CD14-positive monocyte (primary cell): ENCODE measurements around the gene FAM53A. TPM values are rescaled to one million over a fixed set of nuclear protein-coding genes. Genes with fewer than 3 reads are reported as not detected.

Experiments
- DNase-seq, 3 donors: peaks; one replicate each; pipeline ENCODE4 v3.0.0-alpha.2; 2011 to 2022
- H2AFZ ChIP-seq: 2 replicates; pipeline ENCODE4 v1.6.0; 2012; ENCODE audit warnings: mild to moderate bottlenecking, low read depth, low read length, inconsistent platforms; ENCODE audit not compliant: insufficient read depth, poor library complexity, severe bottlenecking
- H3K27ac ChIP-seq, 2 donors: 1 replicate in 1 of 2; 2 replicates in 1 of 2; pipeline ENCODE4 v1.5.1; 2012 to 2013; ENCODE audit warnings: low read length in 2 of 2, control low read depth in 1 of 2, inconsistent platforms in 1 of 2, low read depth in 1 of 2, mild to moderate bottlenecking in 1 of 2
- H3K27me3 ChIP-seq, 2 donors: one replicate each; pipeline versions ENCODE4 v1.6.0 to v1.6.1; 2011 to 2013; ENCODE audit warnings: low read length in 2 of 2; ENCODE audit not compliant: control insufficient read depth in 2 of 2, insufficient read depth in 2 of 2
- H3K36me3 ChIP-seq, 2 donors: replicated peaks in 1 of 2; 1 replicate in 1 of 2; 2 replicates in 1 of 2; pipeline versions ENCODE4 v1.5.1 to v1.6.1; 2012 to 2013; ENCODE audit warnings: low read length in 2 of 2, control low read depth in 1 of 2, inconsistent platforms in 1 of 2, mild to moderate bottlenecking in 1 of 2; ENCODE audit not compliant: insufficient read depth in 2 of 2, control insufficient read depth in 1 of 2
- H3K4me1 ChIP-seq, 2 donors: 1 replicate in 1 of 2; 2 replicates in 1 of 2; pipeline versions ENCODE4 v1.5.1 to v1.6.1; 2012 to 2013; ENCODE audit warnings: low read length in 2 of 2, control low read depth in 1 of 2, inconsistent platforms in 1 of 2, mild to moderate bottlenecking in 1 of 2, moderate library complexity in 1 of 2; ENCODE audit not compliant: insufficient read depth in 2 of 2, control insufficient read depth in 1 of 2
- H3K4me2 ChIP-seq: replicated peaks from 2 replicates; pipeline ENCODE3; 2012; ENCODE audit warnings: low read length, moderate library complexity, mild to moderate bottlenecking; ENCODE audit not compliant: poor library complexity, severe bottlenecking; ENCODE audit errors: extremely low read depth
- H3K4me3 ChIP-seq, 3 experiments: fragments of 200-600 bp in 1 of 3; sonication (generic) in 1 of 3; replicated peaks in 1 of 3; 1 replicate in 2 of 3; 2 replicates in 1 of 3; pipeline ENCODE4 v1.5.1; 2011 to 2013; ENCODE audit warnings: low read length in 3 of 3, mild to moderate bottlenecking in 3 of 3, control low read depth in 2 of 3, low read depth in 2 of 3, inconsistent platforms in 1 of 3, moderate library complexity in 1 of 3
- H3K79me2 ChIP-seq: 2 replicates; pipeline ENCODE4 v1.6.0; 2012; ENCODE audit warnings: mild to moderate bottlenecking, control low read depth, inconsistent platforms, low read length, moderate library complexity; ENCODE audit not compliant: insufficient read depth
- H3K9ac ChIP-seq: 2 replicates; pipeline ENCODE4 v1.6.0; 2017; ENCODE audit warnings: low read length, mild to moderate bottlenecking; ENCODE audit not compliant: insufficient read depth, poor library complexity, severe bottlenecking
- H3K9me3 ChIP-seq, 2 donors: replicated peaks in 1 of 2; 1 replicate in 1 of 2; 2 replicates in 1 of 2; pipeline versions ENCODE4 v1.5.1 to v1.6.1; 2012 to 2013; ENCODE audit warnings: low read length in 2 of 2, control low read depth in 1 of 2; ENCODE audit not compliant: control insufficient read depth in 1 of 2, insufficient read depth in 1 of 2
- H4K20me1 ChIP-seq: 2 replicates; pipeline ENCODE4 v1.6.0; 2012; ENCODE audit warnings: mild to moderate bottlenecking, low read length, control low read depth, moderate library complexity; ENCODE audit not compliant: insufficient read depth
- H3K27ac Mint-ChIP-seq, 7 donors: one replicate each; pipeline ENCODE4 v1.8.0; 2020; ENCODE audit warnings: mild to moderate bottlenecking in 7 of 7, mixed read lengths in 7 of 7, moderate library complexity in 6 of 7, inconsistent platforms in 2 of 7
- H3K27me3 Mint-ChIP-seq, 3 donors: one replicate each; pipeline ENCODE4 v1.8.0; 2021 to 2022; ENCODE audit warnings: low read depth in 3 of 3, mild to moderate bottlenecking in 3 of 3, mixed read lengths in 3 of 3, moderate library complexity in 3 of 3, inconsistent platforms in 1 of 3
- H3K36me3 Mint-ChIP-seq, 2 donors: one replicate each; pipeline ENCODE4 v1.8.0; 2020; ENCODE audit warnings: mixed read lengths in 2 of 2, inconsistent platforms in 1 of 2, mild to moderate bottlenecking in 1 of 2
- H3K4me1 Mint-ChIP-seq: one replicate; pipeline ENCODE4 v1.8.0; 2020; ENCODE audit warnings: mild to moderate bottlenecking, mixed read lengths
- H3K4me3 Mint-ChIP-seq, 2 donors: one replicate each; pipeline ENCODE4 v1.8.0; 2020; ENCODE audit warnings: mild to moderate bottlenecking in 2 of 2, mixed read lengths in 2 of 2, moderate library complexity in 1 of 2
- H3K9me3 Mint-ChIP-seq, 7 donors: one replicate each; pipeline ENCODE4 v1.8.0; 2020 to 2022; ENCODE audit warnings: mixed read lengths in 7 of 7, mild to moderate bottlenecking in 6 of 7, moderate library complexity in 6 of 7, inconsistent platforms in 2 of 7
- WGBS: methylation state at CpG from one replicate; pipeline ENCODE4 v1.1.5; 2013; ENCODE audit warnings: missing lambda C conversion rate; ENCODE audit not compliant: insufficient coverage; 5-methylcytosine and 5-hydroxymethylcytosine counted together
- intact Hi-C, 2 donors: fragments of 100-400 bp; cut with micrococcal nuclease; formaldehyde crosslinking; loops; one replicate each; pipeline versions ENCODE4 v1.15.0 to v1.15.1; 2023
- polyA plus RNA-seq, 3 donors: library from polyadenylated mRNA; depleted of rRNA in 1 of 3; unstranded in 2 of 3; stranded (reverse) in 1 of 3; fragments of 300-500 nt in 2 of 3; fragments of >200 nt in 1 of 3; fragmentation: Illumina TruSeq in 2 of 3; gene quantifications; 1 replicate in 2 of 3; 2 replicates in 1 of 3; pipeline ENCODE4 v1.2.3, GENCODE V29; 2012 to 2021
- TF ChIP-seq, protein P1 (sequence below): fragments of 200-600 bp; IDR thresholded peaks from one replicate; pipeline ENCODE4 v1.8.0; 2022; ENCODE audit warnings: antibody characterized with exemption, mild to moderate bottlenecking

The FAM53A gene
- polyA plus RNA-seq, 3 donors: 0.40 to 0.82 (median 0.76) TPM

DNA sequence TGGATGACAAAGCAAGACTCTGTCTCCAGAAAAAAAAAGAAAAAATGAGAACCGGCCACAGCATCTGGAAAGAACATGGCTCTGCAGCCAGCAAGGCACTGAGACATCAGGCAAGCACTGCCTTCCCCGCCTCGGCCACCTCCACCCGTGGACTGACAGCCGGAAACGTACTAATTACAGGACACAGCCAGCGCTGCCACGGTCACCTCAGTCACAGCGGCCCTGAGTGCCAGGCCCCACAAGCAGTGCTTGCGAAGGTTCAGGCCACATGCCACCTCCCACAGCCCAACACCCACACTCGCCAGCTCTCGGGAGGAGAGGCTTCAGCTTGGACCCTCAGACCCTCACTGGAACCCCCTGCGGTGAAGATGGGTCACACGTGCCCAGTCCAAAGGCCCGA, 16.8 kb downstream of the FAM53A start:
- H2AFZ ChIP-seq: no peak overlapping the region
- DNase-seq: no peak
- no peaks in the 10 kb centered on the region for H3K4me1 ChIP-seq
- no peak overlapping the region for H3K27ac ChIP-seq
- H3K4me1 Mint-ChIP-seq: no peaks in the 10 kb centered on the region
- WGBS: 93% methylated on average over 15 of the region's 15 CpGs
- no peak overlapping the region for H3K4me3 Mint-ChIP-seq
- H3K9ac ChIP-seq: no peak overlapping the region
- H3K27me3 Mint-ChIP-seq: no peaks in the 10 kb centered on the region
- TF ChIP-seq, protein P1, sequence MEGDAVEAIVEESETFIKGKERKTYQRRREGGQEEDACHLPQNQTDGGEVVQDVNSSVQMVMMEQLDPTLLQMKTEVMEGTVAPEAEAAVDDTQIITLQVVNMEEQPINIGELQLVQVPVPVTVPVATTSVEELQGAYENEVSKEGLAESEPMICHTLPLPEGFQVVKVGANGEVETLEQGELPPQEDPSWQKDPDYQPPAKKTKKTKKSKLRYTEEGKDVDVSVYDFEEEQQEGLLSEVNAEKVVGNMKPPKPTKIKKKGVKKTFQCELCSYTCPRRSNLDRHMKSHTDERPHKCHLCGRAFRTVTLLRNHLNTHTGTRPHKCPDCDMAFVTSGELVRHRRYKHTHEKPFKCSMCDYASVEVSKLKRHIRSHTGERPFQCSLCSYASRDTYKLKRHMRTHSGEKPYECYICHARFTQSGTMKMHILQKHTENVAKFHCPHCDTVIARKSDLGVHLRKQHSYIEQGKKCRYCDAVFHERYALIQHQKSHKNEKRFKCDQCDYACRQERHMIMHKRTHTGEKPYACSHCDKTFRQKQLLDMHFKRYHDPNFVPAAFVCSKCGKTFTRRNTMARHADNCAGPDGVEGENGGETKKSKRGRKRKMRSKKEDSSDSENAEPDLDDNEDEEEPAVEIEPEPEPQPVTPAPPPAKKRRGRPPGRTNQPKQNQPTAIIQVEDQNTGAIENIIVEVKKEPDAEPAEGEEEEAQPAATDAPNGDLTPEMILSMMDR: no peak
- H3K9me3 Mint-ChIP-seq: no peaks in the 10 kb centered on the region
- H3K9me3 ChIP-seq: no peaks in the 10 kb centered on the region
- no peaks in the 10 kb centered on the region for H3K36me3 Mint-ChIP-seq
- no peaks in the 10 kb centered on the region for H3K27me3 ChIP-seq
- H3K36me3 ChIP-seq: no peaks in the 10 kb centered on the region
- intact Hi-C loops: no loop called here
- no peak overlapping the region for H3K4me3 ChIP-seq
- H4K20me1 ChIP-seq: no peaks in the 10 kb centered on the region
- no peak overlapping the region for H3K27ac Mint-ChIP-seq
- no peaks in the 10 kb centered on the region for H3K79me2 ChIP-seq
- no peak overlapping the region for H3K4me2 ChIP-seq

DNA sequence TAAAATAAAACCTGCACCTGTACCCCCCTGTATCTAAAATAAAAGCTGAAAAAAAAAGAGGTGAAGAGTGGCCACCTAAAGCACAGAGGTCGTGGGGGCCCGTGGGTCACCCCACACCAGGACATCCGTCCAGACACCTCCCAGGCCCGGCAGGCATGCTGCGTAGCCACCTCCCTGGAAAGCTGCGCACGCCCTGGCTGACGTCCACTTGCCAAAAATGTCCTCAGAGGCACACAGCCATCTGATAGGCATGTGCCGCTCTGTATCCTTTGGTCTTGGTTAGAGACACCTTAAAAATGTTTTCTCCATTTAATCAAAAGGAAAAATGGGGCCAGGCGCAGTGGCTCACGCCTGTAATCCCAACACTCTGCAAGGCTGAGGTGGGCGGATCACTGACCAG, 17.7 kb downstream of the FAM53A start:
- Mint-ChIP-seq H3K27ac (peak overlapping the region in 1 of 7 donors; percentile 64), H3K4me3 (no peak overlapping the region), H3K36me3 (no peaks in the 10 kb centered on the region), H3K9me3 (no peaks in the 10 kb centered on the region), H3K4me1 (no peaks in the 10 kb centered on the region), H3K27me3 (no peaks in the 10 kb centered on the region)
- Histone ChIP-seq H3K36me3 (no peaks in the 10 kb centered on the region), H2AFZ (no peak overlapping the region), H3K79me2 (no peaks in the 10 kb centered on the region), H4K20me1 (no peaks in the 10 kb centered on the region), H3K27ac (no peak overlapping the region), H3K4me1 (no peaks in the 10 kb centered on the region), H3K4me2 (no peak overlapping the region), H3K9ac (no peak overlapping the region), H3K27me3 (no peaks in the 10 kb centered on the region), H3K9me3 (no peaks in the 10 kb centered on the region), H3K4me3 (no peak overlapping the region)
- 94% methylated on average over 7 of the region's 12 CpGs for WGBS
- TF ChIP-seq, protein P1: no peak
- no peak for DNase-seq
- intact Hi-C loops: no loop called here
